K562 (cell line): ENCODE results near the gene SYNPO2.

Source experiments
- BDP1 ChIP-seq: IDR thresholded peaks from 3 replicates; pipeline ENCODE4 v1.6.1; 2011; ENCODE audit not compliant: insufficient read length, insufficient read depth
- ELF2 ChIP-seq: fragments of 250-450 bp; sonication (Bioruptor Pico); IDR thresholded peaks from 2 replicates; pipeline ENCODE4 v1.5.0; 2021; ENCODE audit warnings: mild to moderate bottlenecking
- NRF1 ChIP-seq, 2 experiments: fragments of 450-650 bp; IDR thresholded peaks in 1 of 2; conservative IDR thresholded peaks in 1 of 2; 2 replicates each; pipeline ENCODE4 v1.6.1; 2014; ENCODE audit warnings: mild to moderate bottlenecking in 2 of 2
- ZNF589 ChIP-seq: fragments of 200-800 bp; sonication (Bioruptor generic); IDR thresholded peaks from 2 replicates; pipeline ENCODE4 v1.6.1; 2016; ENCODE audit warnings: low read depth, missing genetic modification characterization, missing compliant biosample characterization

DNA sequence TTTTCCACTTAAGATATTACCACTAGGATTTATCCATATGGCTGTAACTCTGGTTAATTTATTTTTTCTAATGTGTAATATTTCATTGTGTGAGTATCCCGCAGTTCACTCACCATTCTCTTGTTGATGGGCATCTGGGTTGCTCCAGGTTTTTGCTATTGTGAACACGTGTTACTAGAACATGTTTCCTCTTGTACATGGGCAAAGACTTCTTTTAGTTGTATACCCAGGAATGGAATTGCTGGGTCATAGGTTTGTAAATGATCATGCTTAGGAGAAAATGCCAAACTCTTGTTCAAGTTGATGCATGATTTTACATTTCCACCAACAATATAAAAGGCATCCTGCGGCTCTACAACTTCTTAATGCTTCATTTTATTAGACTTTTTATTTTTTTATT lies 26.8 kb downstream of the SYNPO2 start:
- no peak for TF ChIP-seq NRF1 (conservative IDR thresholded peaks at IDR 0.05 in 1 of 2, IDR thresholded peaks at IDR 0.05 in 1 of 2)
- TF ChIP-seq BDP1: no peak
- TF ChIP-seq ZNF589: no peak
- no peak for TF ChIP-seq ELF2 (CRISPR knock-in tag)
